Measurements from ENCODE around the gene PDPR. TPM values are rescaled to one million over a fixed set of nuclear protein-coding genes. Genes with fewer than 3 reads are reported as not detected.
"Not testable (repeated sequence)": the region's sequence is repeated elsewhere in the genome, so short reads cannot be mapped to it uniquely, and the experiment has no call there.

PDPR gene
- total and polyA plus RNA-seq, 2 experiments from 2014 or later: 8.3 to 38.2 TPM

- H3K4me1 ChIP-seq (ENCODE audit: insufficient read depth); H3K27ac Mint-ChIP-seq; ATAC-seq; H2AFZ ChIP-seq; H3K27me3 Mint-ChIP-seq (ENCODE audit: insufficient read depth, low read depth, poor library complexity); H3K9me2 ChIP-seq (ENCODE audit: insufficient read depth); H3K9me3 Mint-ChIP-seq; H3K79me2 ChIP-seq (replicated peaks; ENCODE audit: insufficient read depth); H3K27me3 ChIP-seq (ENCODE audit: insufficient read depth); H3K27ac ChIP-seq (ENCODE audit: low read depth); H3K4me1 Mint-ChIP-seq; H3K4me3 Mint-ChIP-seq; H3K4me2 ChIP-seq; H3K4me3 ChIP-seq; DNase-seq (ENCODE audit: low spot score): not testable (repeated sequence)
- Histone ChIP-seq H3K36me3 (ENCODE audit: insufficient read depth) (peaks cover 48% of the 10 kb centered on the region), H4K20me1 (replicated peaks; ENCODE audit: insufficient read depth) (peaks cover 30% of the 10 kb centered on the region; the same call in 1 of the 2 replicates), H3F3A (replicated peaks; ENCODE audit: low read depth) (peaks cover 15% of the 10 kb centered on the region)
- peaks cover 79% of the 10 kb centered on the region for H3K36me3 Mint-ChIP-seq (ENCODE audit: low read depth)
Observed at GRCh38 chr16:70149296-70149695, 35.2 kb downstream of the PDPR start.

DNA sequence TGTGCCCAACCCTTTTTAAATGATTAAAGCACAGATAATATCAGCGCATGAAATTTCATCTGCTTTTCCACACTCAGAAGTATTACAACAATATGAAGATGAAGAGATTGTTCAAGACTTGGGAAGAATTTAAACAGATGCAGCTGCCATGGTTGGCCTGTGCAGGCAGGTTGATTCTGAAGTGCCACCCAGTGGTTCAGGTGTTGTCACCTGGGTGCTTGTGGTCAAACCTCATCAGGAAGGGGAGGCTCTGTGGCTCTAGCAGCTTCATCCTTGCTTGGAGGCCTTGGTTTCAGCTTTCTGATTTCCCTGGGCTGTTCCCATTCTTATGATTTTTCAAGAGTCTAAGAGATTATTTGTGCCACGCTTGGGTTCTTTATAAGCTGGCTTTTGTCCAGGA, 37.3 kb downstream of the PDPR start:
- Mint-ChIP-seq H3K9me3 (no peaks in the 10 kb centered on the region), H3K4me1 (no peaks in the 10 kb centered on the region), H3K27ac (no peak overlapping the region), H3K27me3 (ENCODE audit: insufficient read depth, low read depth, poor library complexity) (peaks cover 4% of the 10 kb centered on the region), H3K36me3 (ENCODE audit: low read depth) (peaks cover 69% of the 10 kb centered on the region), H3K4me3 (no peak overlapping the region)
- Histone ChIP-seq H3K4me2 (no peak overlapping the region), H3K4me3 (no peak overlapping the region), H3K9me2 (ENCODE audit: insufficient read depth) (no peaks in the 10 kb centered on the region), H3K79me2 (replicated peaks; ENCODE audit: insufficient read depth) (no peaks in the 10 kb centered on the region), H3K27me3 (ENCODE audit: insufficient read depth) (no peaks in the 10 kb centered on the region), H3K36me3 (ENCODE audit: insufficient read depth) (peaks cover 45% of the 10 kb centered on the region), H3K4me1 (ENCODE audit: insufficient read depth) (no peaks in the 10 kb centered on the region), H2AFZ (no peak overlapping the region), H4K20me1 (replicated peaks; ENCODE audit: insufficient read depth) (peaks cover 44% of the 10 kb centered on the region; the same call in 1 of the 2 replicates), H3K27ac (ENCODE audit: low read depth) (0 out of 2 replicates have a peak overlapping the region, but pooled peaks have one; percentile 17), H3F3A (replicated peaks; ENCODE audit: low read depth) (peaks cover 22% of the 10 kb centered on the region)
- ATAC-seq (no peak), DNase-seq (ENCODE audit: low spot score) (no peak)
- TF ChIP-seq JUNB (IDR thresholded peaks at IDR 0.05; ENCODE audit: unreplicated experiment) (no peak), EZH2phosphoT487 (IDR thresholded peaks at IDR 0.05; ENCODE audit: unreplicated experiment) (no peak), CREB1 (CRISPR knock-in tag; IDR thresholded peaks at IDR 0.05; ENCODE audit: low read depth) (no peak), ZNF114 (CRISPR knock-in tag; IDR thresholded peaks at IDR 0.05) (no peak), POLR2AphosphoS5 (IDR thresholded peaks at IDR 0.05; ENCODE audit: low read depth) (no peak), EZH2 (IDR thresholded peaks at IDR 0.05; ENCODE audit: low read depth, unreplicated experiment) (no peak), ETS1 (IDR thresholded peaks at IDR 0.05) (no peak), ZNF331 (CRISPR knock-in tag; IDR thresholded peaks at IDR 0.05; ENCODE audit: low read depth) (no peak), NANOG (IDR thresholded peaks at IDR 0.05; ENCODE audit: borderline replicate concordance) (no peak), STAT1 (IDR thresholded peaks at IDR 0.05; ENCODE audit: unreplicated experiment) (no peak)
- TF ChIP-seq, protein P1, sequence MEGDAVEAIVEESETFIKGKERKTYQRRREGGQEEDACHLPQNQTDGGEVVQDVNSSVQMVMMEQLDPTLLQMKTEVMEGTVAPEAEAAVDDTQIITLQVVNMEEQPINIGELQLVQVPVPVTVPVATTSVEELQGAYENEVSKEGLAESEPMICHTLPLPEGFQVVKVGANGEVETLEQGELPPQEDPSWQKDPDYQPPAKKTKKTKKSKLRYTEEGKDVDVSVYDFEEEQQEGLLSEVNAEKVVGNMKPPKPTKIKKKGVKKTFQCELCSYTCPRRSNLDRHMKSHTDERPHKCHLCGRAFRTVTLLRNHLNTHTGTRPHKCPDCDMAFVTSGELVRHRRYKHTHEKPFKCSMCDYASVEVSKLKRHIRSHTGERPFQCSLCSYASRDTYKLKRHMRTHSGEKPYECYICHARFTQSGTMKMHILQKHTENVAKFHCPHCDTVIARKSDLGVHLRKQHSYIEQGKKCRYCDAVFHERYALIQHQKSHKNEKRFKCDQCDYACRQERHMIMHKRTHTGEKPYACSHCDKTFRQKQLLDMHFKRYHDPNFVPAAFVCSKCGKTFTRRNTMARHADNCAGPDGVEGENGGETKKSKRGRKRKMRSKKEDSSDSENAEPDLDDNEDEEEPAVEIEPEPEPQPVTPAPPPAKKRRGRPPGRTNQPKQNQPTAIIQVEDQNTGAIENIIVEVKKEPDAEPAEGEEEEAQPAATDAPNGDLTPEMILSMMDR (conservative IDR thresholded peaks at IDR 0.05; ENCODE audit: low read depth in 2 of 2): no peak; a peak in 1 of 4 replicates
- TF ChIP-seq, protein P2, sequence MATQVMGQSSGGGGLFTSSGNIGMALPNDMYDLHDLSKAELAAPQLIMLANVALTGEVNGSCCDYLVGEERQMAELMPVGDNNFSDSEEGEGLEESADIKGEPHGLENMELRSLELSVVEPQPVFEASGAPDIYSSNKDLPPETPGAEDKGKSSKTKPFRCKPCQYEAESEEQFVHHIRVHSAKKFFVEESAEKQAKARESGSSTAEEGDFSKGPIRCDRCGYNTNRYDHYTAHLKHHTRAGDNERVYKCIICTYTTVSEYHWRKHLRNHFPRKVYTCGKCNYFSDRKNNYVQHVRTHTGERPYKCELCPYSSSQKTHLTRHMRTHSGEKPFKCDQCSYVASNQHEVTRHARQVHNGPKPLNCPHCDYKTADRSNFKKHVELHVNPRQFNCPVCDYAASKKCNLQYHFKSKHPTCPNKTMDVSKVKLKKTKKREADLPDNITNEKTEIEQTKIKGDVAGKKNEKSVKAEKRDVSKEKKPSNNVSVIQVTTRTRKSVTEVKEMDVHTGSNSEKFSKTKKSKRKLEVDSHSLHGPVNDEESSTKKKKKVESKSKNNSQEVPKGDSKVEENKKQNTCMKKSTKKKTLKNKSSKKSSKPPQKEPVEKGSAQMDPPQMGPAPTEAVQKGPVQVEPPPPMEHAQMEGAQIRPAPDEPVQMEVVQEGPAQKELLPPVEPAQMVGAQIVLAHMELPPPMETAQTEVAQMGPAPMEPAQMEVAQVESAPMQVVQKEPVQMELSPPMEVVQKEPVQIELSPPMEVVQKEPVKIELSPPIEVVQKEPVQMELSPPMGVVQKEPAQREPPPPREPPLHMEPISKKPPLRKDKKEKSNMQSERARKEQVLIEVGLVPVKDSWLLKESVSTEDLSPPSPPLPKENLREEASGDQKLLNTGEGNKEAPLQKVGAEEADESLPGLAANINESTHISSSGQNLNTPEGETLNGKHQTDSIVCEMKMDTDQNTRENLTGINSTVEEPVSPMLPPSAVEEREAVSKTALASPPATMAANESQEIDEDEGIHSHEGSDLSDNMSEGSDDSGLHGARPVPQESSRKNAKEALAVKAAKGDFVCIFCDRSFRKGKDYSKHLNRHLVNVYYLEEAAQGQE (IDR thresholded peaks at IDR 0.05; ENCODE audit: unreplicated experiment): no peak
